Activated T-helper 17 cell treated with anti-CD3 and anti-CD28 coated beads, Interleukin-2, amount 50 U/mL, for 72 hours (primary cell): Measurements from ENCODE around the gene ROGDI. TPM values are rescaled to one million over a fixed set of nuclear protein-coding genes. Genes with fewer than 3 reads are reported as not detected.
A peak's percentile ranks its signal among the peaks of the same experiment; 100 is the strongest.

Source experiments
- ATAC-seq: fragments of 150-1000 bp; cut with Tn5 transposase; replicated peaks from 2 replicates; pipeline ENCODE4 v1.10.0; 2021; ENCODE audit warnings: mild to moderate bottlenecking, moderate library complexity
- H3K27ac Mint-ChIP-seq: one replicate; pipeline ENCODE4 v1.8.0; 2022; ENCODE audit warnings: mixed read lengths
- H3K27me3 Mint-ChIP-seq: one replicate; pipeline ENCODE4 v1.8.0; 2022; ENCODE audit warnings: mixed read lengths
- H3K36me3 Mint-ChIP-seq: one replicate; pipeline ENCODE4 v1.8.0; 2022; ENCODE audit warnings: low read depth, mild to moderate bottlenecking, mixed read lengths
- H3K4me1 Mint-ChIP-seq: one replicate; pipeline ENCODE4 v1.8.0; 2022; ENCODE audit warnings: mixed read lengths
- H3K4me3 Mint-ChIP-seq: one replicate; pipeline ENCODE4 v1.8.0; 2022; ENCODE audit warnings: mild to moderate bottlenecking, mixed read lengths
- H3K9me3 Mint-ChIP-seq: one replicate; pipeline ENCODE4 v1.8.0; 2022; ENCODE audit warnings: mixed read lengths
- total RNA-seq, 2 donors: library from RNA; stranded (reverse); gene quantifications; one replicate each; pipeline ENCODE4 v1.2.3, GENCODE V29; 2022

ROGDI gene
- total RNA-seq, result 1 to 10 TPM; 8.0 to 8.8 TPM

GRCh38 chr16:4801962-4802658 lies at the start of gene ROGDI:
Gene ROGDI, minus strand, starts transcription at chr16:4802633. Its CDS starts 62 bp downstream, at chr16:4802571.
- Mint-ChIP-seq H3K9me3 (no peaks in the 10 kb centered on the region), H3K36me3 (peaks cover 29% of the 10 kb centered on the region), H3K27me3 (no peaks in the 10 kb centered on the region), H3K4me3 (peak within 1 kb of the TSS; percentile 81), H3K4me1 (no peaks in the 10 kb centered on the region), H3K27ac (peak within 1 kb of the TSS; percentile 54)
- ATAC-seq, result peak; percentile 63

DNA sequence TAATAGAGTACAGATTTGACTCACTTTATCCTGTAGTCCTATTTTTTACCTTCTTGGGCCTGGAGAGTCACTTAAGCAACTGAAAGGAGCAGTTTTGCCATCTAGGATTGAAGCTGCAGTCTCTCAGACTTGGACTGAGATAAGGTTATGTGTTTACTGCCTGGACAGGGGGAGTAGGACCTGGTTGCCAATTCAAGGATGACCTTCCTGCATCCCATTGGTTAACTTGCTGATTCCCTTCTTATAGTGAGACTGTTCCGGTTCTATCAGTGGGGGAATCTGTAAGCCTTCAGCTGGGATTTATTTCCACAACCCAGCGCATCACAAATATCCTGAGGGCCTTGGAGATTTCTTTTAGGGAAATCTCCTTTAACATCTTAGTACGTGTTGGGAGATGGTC lies 47.8 kb upstream of the ROGDI start:
- peaks cover 41% of the 10 kb centered on the region for H3K4me1 Mint-ChIP-seq
- H3K27ac Mint-ChIP-seq, result no peak overlapping the region
- ATAC-seq, result no peak
- H3K27me3 Mint-ChIP-seq, result no peaks in the 10 kb centered on the region
- H3K4me3 Mint-ChIP-seq, result peak overlapping the region; percentile 86
- H3K36me3 Mint-ChIP-seq, result peaks cover 44% of the 10 kb centered on the region
- no peaks in the 10 kb centered on the region for H3K9me3 Mint-ChIP-seq

DNA sequence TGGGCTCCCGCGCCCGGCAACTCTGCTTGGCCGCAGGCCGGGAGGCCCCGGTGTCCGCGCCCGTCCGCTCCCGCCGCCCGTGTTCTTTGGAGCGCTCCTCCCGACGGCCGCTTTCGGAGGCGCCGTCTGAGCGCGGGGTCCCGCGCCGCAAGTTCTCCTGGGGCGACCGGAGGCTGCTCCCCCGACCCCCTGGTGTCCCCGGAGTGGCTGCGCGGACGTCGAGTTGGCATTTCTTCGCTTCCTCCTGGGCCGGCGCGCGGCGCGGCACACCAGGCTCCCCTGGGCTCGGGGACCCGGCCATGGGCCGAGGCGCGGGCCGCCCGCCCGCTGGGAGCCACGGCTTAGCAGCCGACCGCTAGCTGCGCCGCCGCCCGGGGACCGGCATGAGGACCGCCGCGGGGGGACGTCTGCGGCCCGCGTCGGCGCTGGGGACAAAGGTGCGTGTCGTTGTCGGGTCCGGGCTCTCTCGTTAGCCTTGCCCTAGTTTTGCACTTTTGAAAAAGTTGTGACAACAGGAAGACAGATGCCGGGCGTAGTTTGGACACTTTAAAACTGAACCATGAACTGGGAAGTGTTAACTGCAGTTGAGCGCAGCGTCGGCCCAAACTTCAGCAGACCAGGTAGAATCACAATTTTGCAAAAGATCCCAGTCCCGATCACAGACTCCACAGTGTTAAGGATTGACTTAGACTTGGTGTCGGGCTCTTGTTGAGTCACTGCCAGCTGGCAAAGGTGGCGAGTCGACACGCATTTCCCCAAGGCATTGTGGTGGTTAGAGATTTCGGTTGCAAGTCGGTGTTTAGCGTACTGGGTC lies 45.5 kb upstream of the ROGDI start:
- Mint-ChIP-seq H3K4me1 (peaks cover 42% of the 10 kb centered on the region), H3K27ac (peak overlapping the region; percentile 85), H3K9me3 (no peaks in the 10 kb centered on the region), H3K27me3 (no peaks in the 10 kb centered on the region), H3K36me3 (peaks cover 44% of the 10 kb centered on the region), H3K4me3 (peak overlapping the region; percentile 86)
- peak; percentile 22 for ATAC-seq

- Mint-ChIP-seq H3K9me3 (no peaks in the 10 kb centered on the region), H3K36me3 (peaks cover 46% of the 10 kb centered on the region), H3K27ac (peak within 1 kb of the TSS; percentile 85), H3K4me1 (peaks cover 40% of the 10 kb centered on the region), H3K27me3 (no peaks in the 10 kb centered on the region), H3K4me3 (peak within 1 kb of the TSS; percentile 86)
- ATAC-seq, result peak; percentile 95
Observed at GRCh38 chr16:4846901-4847773, 44.7 kb upstream of the ROGDI start, which contains the start of the genes GLYR1 and UBN1. Gene GLYR1, minus strand, starts transcription at chr16:4847288. Its CDS starts 23 bp downstream, at chr16:4847265. Gene UBN1, plus strand, starts transcription at chr16:4847481. Its CDS starts 5,437 bp downstream, at chr16:4852918.

DNA sequence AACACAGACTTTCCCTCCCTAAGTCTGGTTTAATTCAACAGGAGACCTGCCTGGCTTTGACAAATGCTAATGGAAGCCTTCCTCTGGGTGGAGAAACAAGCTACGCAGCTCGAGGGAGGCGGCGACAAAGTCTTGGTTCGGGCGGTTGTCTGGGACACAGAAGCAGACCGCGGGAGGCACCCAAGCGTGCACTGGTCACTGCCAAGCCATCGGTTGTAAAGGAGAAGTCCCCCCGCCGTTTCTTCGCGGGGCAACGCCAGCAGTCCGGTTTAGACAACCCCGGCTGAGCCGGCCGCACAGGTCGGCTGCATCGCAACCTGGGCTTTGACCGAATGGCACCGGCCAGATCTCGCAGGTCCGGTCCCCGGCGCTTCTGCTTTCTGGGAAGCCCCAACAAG lies 44.1 kb upstream of the ROGDI start:
- no peak for ATAC-seq
- Mint-ChIP-seq H3K27me3 (no peaks in the 10 kb centered on the region), H3K4me1 (peaks cover 37% of the 10 kb centered on the region)

DNA sequence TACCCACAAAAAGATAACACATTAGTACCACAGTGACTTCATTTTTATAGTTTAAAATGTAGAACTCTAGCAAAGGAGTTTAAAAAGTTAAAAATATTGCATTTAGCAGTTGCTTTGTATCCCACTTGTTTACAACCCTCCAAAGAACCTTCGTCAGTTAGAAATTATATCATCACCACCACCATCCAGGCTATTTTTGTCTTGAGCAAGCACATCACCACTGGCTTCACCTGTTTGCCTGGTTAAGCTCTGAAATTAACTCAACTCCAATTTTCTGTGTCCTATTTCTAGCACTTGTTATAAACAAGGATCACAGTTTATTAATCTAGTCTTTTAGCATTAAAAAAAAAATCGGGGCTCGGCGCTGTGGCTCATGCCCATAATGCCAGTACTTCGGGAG lies 38.6 kb upstream of the ROGDI start:
- H3K9me3 Mint-ChIP-seq, result no peaks in the 10 kb centered on the region
- H3K27me3 Mint-ChIP-seq, result no peaks in the 10 kb centered on the region
- peaks cover 12% of the 10 kb centered on the region for H3K4me1 Mint-ChIP-seq
- H3K4me3 Mint-ChIP-seq, result no peak overlapping the region
- no peak for ATAC-seq
- peaks cover 100% of the 10 kb centered on the region for H3K36me3 Mint-ChIP-seq
- peak overlapping the region; percentile 62 for H3K27ac Mint-ChIP-seq

More for the DNA sequence above, 44.1 kb upstream of the ROGDI start:
- peak overlapping the region; percentile 81 for H3K27ac Mint-ChIP-seq
- H3K9me3 Mint-ChIP-seq, result no peaks in the 10 kb centered on the region
- H3K4me3 Mint-ChIP-seq, result peak overlapping the region; percentile 86
- H3K36me3 Mint-ChIP-seq, result peaks cover 49% of the 10 kb centered on the region

DNA sequence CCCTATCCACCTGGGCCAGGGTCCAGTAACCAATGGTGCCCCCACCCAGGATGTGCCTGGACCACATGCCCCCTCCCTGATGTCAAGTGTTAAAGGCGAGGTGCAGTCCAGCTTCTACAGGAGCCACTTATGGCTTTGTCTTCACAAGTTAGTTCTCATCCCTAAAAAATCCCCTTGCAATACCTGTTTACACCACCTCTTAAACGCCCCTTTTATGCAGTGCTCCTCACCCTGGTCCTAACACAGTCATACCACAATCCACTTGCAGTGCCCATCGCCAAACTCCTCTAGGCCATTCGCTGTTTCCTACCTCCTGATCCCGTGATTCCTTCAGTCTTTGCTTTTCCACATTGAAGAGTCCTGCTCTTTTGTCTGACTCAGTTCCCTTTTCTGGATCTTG lies 37.5 kb upstream of the ROGDI start:
- ATAC-seq, result no peak
- Mint-ChIP-seq H3K9me3 (no peaks in the 10 kb centered on the region), H3K36me3 (peaks cover 97% of the 10 kb centered on the region), H3K27me3 (no peaks in the 10 kb centered on the region), H3K4me3 (no peak overlapping the region), H3K4me1 (peaks cover 4% of the 10 kb centered on the region), H3K27ac (peak overlapping the region; percentile 62)

DNA sequence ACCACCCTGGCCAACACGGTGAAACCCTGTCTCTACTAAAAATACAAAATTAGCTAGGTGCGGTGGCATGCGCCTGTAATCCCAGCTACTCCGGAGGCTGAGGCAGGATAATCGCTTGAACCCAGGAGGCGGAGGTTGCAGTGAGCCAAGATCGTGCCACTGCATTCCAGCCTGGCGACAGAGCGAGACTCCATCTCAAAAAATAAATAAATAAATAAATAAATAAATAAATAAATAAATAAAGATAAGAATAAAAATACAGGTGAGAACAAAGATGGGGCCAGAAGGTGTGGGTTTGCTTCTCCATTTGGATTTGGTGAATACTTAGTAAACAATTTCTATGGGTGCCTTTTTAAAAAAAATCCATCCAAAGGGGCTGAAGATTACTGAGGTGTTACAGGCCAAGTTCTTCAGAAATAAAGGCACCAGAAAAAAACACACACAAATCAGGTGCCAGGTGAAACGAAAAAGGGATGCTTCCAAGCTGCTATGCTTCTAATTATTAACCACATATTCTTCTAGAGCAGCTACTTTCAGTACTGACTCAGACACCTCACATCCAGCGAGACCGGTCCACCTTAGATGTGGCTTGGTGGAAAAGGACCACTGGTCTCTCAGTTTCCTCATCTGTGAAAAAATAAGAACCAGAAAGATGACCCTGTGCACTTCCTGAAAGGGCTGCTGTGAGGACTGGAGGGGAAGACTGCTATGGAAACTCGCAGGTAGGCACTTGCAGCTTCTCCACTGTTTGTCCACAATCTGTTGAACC lies 35.5 kb upstream of the ROGDI start:
- ATAC-seq, result no peak
- Mint-ChIP-seq H3K27me3 (no peaks in the 10 kb centered on the region), H3K27ac (no peak overlapping the region), H3K4me1 (peaks cover 4% of the 10 kb centered on the region), H3K4me3 (no peak overlapping the region), H3K9me3 (no peaks in the 10 kb centered on the region), H3K36me3 (peaks cover 91% of the 10 kb centered on the region)

DNA sequence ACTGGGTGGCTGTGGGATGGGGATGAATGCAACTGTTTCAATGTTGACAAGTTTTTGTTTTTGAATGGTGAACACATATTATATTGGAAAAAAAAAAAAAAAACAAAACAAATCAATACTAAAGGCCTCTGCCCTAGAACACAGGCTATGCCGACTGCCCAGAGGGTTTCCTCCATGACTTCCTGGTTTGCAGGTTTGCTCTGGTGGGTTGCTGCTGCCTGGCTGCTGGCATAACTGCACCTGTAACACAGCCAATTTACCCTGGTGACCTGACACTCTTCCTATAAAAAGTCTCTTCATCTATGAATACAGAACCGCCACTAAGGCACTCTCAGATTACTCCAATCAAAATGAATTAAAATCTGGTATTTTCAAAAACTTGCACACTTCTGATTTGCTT lies 34.3 kb upstream of the ROGDI start:
- Mint-ChIP-seq H3K4me1 (peaks cover 4% of the 10 kb centered on the region), H3K9me3 (no peaks in the 10 kb centered on the region), H3K36me3 (peaks cover 91% of the 10 kb centered on the region), H3K4me3 (no peak overlapping the region), H3K27me3 (no peaks in the 10 kb centered on the region), H3K27ac (peak overlapping the region; percentile 61)
- ATAC-seq, result no peak

DNA sequence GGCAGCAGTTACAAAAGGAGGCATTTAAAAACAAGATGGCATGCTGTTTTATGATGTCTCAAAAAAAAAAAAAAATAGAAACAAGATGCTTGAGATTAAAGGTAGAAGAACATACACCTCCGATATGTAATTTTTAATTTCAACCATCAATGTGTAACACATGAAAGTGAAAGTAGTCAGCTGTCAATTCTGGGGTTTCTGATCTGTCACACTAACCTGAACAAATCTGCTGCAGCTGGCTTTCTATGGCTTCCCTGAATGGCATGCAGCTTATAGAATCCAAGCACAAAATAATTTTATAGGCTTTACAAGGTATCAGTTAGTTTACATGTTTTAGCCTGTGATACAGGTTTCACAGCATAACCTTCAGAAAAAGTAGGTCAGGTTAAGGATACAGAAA lies 31.2 kb upstream of the ROGDI start:
- Mint-ChIP-seq H3K27ac (no peak overlapping the region), H3K27me3 (no peaks in the 10 kb centered on the region), H3K9me3 (no peaks in the 10 kb centered on the region), H3K4me1 (peaks cover 4% of the 10 kb centered on the region), H3K4me3 (no peak overlapping the region), H3K36me3 (peaks cover 88% of the 10 kb centered on the region)
- ATAC-seq, result no peak

- Mint-ChIP-seq H3K36me3 (peaks cover 88% of the 10 kb centered on the region), H3K27me3 (no peaks in the 10 kb centered on the region), H3K4me1 (peaks cover 4% of the 10 kb centered on the region), H3K9me3 (no peaks in the 10 kb centered on the region), H3K4me3 (no peak overlapping the region), H3K27ac (peak overlapping the region; percentile 59)
- no peak for ATAC-seq
Observed at GRCh38 chr16:4832698-4833343, 30.4 kb upstream of the ROGDI start.

GRCh38 chr16:4831616-4832015 lies 29.2 kb upstream of the ROGDI start:
- no peak overlapping the region for H3K27ac Mint-ChIP-seq

GRCh38 chr16:4830408-4830807 lies 28.0 kb upstream of the ROGDI start:
- no peak for ATAC-seq
- Mint-ChIP-seq H3K36me3 (peaks cover 90% of the 10 kb centered on the region), H3K4me1 (no peaks in the 10 kb centered on the region), H3K4me3 (no peak overlapping the region), H3K27ac (peak overlapping the region; percentile 57), H3K9me3 (no peaks in the 10 kb centered on the region), H3K27me3 (no peaks in the 10 kb centered on the region)

More at GRCh38 chr16:4831616-4832015, 29.2 kb upstream of the ROGDI start:
- Mint-ChIP-seq H3K27me3 (no peaks in the 10 kb centered on the region), H3K4me3 (no peak overlapping the region), H3K9me3 (no peaks in the 10 kb centered on the region), H3K36me3 (peaks cover 88% of the 10 kb centered on the region), H3K4me1 (peaks cover 4% of the 10 kb centered on the region)
- no peak for ATAC-seq
